Erythroblast (primary cell): Measurements from ENCODE around the gene BTG2.
"Not testable (repeated sequence)": the region's sequence is repeated elsewhere in the genome, so short reads cannot be mapped to it uniquely, and the experiment has no call there.

Source experiments
- DNase-seq, 2 experiments: peaks; one replicate each; lab custom pipeline; 2025; lab: John Stamatoyannopoulos, UW
- GATA1 ChIP-seq: IDR thresholded peaks from 2 replicates; pipeline ENCODE4 v1.6.1; 2011; ENCODE audit warnings: low read depth, mild to moderate bottlenecking, control low read depth, low read length, moderate library complexity
- POLR2A ChIP-seq: IDR thresholded peaks from 2 replicates; pipeline ENCODE4 v1.6.1; 2011; ENCODE audit warnings: mild to moderate bottlenecking, low read length

BTG2 gene

DNA sequence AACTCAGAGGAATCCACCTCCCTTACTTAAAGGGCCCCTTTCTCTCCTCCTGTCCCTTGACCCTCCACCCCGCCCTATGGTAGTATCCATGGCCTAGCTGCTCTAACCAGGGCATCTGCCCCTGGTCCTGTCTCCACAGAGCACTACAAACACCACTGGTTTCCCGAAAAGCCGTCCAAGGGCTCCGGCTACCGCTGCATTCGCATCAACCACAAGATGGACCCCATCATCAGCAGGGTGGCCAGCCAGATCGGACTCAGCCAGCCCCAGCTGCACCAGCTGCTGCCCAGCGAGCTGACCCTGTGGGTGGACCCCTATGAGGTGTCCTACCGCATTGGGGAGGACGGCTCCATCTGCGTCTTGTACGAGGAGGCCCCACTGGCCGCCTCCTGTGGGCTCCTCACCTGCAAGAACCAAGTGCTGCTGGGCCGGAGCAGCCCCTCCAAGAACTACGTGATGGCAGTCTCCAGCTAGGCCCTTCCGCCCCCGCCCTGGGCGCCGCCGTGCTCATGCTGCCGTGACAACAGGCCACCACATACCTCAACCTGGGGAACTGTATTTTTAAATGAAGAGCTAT is 1.7 kb downstream of the BTG2 start:
- DNase-seq = peak in 1 of 2 experiments; percentile 60
- no peak for TF ChIP-seq POLR2A
- no peak for TF ChIP-seq GATA1

DNA sequence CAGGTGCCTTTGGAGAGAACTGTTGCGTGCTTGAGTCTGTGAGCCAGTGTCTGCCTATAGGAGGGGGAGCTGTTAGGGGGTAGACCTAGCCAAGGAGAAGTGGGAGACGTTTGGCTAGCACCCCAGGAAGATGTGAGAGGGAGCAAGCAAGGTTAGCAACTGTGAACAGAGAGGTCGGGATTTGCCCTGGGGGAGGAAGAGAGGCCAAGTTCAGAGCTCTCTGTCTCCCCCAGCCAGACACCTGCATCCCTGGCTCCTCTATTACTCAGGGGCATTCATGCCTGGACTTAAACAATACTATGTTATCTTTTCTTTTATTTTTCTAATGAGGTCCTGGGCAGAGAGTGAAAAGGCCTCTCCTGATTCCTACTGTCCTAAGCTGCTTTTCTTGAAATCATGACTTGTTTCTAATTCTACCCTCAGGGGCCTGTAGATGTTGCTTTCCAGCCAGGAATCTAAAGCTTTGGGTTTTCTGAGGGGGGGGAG is 2.4 kb downstream of the BTG2 start:
- DNase-seq = no peak
- TF ChIP-seq POLR2A (no peak), GATA1 (no peak)

DNA sequence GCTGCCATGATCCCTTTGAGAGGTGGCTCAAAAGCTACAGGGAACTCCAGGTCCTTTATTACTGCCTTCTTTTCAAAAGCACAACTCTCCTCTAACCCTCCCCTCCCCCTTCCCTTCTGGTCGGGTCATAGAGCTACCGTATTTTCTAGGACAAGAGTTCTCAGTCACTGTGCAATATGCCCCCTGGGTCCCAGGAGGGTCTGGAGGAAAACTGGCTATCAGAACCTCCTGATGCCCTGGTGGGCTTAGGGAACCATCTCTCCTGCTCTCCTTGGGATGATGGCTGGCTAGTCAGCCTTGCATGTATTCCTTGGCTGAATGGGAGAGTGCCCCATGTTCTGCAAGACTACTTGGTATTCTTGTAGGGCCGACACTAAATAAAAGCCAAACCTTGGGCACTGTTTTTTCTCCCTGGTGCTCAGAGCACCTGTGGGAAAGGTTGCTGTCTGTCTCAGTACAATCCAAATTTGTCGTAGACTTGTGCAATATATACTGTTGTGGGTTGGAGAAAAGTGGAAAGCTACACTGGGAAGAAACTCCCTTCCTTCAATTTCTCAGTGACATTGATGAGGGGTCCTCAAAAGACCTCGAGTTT is 3.1 kb downstream of the BTG2 start:
- peak; percentile 38 for TF ChIP-seq POLR2A
- TF ChIP-seq GATA1 = no peak
- no peak for DNase-seq

DNA sequence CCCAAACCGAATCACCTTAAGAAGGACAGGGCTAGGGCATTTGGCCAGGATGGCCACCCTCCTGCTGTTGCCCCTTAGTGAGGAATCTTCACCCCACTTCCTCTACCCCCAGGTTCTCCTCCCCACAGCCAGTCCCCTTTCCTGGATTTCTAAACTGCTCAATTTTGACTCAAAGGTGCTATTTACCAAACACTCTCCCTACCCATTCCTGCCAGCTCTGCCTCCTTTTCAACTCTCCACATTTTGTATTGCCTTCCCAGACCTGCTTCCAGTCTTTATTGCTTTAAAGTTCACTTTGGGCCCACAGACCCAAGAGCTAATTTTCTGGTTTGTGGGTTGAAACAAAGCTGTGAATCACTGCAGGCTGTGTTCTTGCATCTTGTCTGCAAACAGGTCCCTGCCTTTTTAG is 3.6 kb downstream of the BTG2 start:
- TF ChIP-seq POLR2A (peak; percentile 18), GATA1 (no peak)
- no peak for DNase-seq

DNA sequence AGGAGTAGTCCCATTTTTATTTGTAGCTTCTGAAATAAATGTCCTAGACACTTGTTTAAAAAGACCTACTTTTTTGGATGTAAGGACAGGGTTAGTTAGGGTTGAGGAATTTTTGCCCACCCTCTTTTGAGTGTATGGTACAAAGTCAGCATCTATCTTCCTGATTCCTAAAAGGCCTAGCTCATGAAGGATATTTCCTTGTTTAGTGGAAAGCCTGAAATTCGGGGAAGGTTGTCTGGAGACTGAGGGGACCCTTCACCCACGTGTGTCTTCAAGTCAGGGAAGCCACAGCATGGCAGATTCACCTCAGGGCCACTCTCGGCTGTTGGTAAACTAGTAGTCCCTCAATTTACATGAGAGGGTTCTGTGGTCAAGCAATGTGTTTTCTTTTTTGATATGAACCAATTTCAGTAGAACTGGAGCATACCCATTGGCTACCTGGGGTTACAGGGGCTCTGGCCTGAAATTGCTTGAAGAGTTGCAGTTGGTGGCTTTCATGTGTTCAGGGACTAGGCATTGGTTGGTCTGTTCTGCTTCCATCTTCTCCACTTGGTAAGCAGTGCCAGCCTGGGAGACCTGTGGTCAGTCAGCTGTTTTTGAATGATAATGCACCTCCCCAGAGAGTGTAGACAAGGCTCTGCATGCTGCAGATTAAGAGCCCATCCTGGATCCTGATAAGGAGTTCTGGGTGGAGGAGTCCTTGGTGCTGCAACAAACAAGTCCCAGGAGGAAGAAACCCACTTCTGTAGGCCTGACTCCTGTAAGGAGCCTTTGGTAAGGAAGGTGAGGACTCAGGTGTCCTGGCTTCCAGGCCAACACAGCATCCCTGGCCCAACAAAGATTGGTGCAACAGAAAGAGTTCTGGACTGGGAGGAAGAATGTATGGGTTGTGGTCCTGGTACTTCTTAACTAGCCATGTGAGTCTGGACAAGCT is 6.3 kb downstream of the BTG2 start:
- TF ChIP-seq POLR2A (peak; percentile 16), GATA1 (peak; percentile 94)
- DNase-seq = peak; percentile 92 to 98

DNA sequence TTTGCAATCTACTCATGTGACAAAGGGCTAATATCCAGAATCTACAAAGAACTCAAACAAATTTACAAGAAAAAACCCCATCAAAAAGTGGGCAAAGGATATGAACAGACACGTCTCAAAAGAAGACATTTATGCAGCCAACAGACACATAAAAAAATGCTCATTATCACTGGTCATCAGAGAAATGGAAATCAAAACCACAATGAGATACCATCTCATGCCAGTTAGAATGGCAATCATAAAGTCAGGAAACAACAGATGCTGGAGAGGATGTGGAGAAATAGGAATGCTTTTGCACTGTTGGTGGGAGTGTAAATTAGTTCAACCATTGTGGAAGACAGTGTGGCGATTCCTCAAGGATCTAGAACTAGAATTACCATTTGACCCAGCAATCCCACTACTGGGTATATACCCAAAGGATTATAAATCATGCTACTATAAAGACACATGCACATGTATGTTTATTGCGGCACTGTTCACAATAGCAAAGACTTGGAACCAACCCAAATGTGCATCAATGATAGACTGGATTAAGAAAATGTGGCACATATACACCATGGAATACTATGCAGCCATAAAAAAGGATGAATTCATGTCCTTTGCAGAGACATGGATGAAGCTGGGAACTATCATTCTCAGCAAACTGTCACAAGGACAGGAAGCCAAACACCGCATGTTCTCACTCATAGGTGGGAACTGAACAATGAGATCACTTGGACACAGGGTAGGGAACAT is 8.9 kb downstream of the BTG2 start:
- not testable (repeated sequence) for DNase-seq

DNA sequence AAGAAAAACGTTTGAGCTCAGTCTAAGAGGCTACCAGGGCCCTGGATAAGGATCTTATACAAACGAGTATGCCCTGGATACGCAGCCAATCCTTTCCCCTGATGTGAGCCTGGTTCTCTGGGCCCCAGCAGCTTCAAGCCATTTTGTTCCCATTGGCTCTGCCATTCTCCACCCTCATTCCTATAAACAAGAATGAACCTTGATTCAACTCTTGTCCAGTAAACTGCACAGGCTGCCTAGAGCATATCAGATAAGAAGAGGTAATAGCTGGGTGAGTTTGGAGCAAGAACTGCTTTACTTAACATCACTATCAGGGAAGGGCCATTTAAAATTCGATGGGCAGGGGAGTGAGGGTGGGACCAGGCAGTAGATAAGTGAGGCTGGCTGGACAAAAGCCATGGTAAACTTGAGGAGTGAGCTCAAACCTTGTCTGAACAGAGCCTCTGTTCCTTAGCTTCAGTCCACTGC is 11.3 kb downstream of the BTG2 start:
- DNase-seq = peak; percentile 69 to 75
- no peak for TF ChIP-seq GATA1
- TF ChIP-seq POLR2A = peak; percentile 25

DNA sequence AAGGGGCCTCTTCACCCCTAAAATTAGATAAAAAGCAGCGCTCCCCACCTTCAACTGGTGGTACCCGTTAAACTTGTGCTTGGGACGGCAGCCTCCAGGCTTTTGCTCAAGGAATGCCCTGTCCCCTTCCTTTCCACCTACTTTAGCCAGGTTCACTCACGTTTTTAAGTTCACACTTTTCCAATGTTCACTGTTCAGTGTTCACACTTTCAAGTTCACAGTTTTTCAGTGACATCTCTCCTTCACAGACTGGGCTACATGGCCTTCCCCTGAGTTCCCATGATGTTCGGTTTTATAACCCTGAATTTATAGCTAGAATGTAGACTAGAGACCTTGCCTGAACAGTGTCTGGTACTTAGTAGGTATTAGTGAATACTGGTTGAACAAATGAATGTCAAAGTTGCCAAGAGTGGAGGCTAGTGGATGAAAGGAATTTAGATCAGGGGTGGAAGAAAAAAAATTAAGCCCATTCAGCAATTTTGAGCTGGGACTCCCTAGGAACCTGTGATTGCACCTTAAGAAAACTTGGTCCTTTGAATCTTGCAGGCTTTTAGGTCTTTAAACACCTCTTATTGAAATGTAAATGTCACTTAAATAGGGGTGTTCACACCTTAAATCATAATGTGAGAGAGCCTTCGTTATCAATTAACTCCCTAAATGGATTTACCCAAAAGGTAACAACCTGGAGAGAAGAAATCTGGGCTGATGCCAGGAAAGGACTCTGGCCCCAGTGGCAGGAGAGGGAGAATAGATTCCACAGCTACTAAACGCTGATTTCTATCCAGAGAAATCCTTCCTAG is 12.3 kb downstream of the BTG2 start:
- TF ChIP-seq GATA1 (no peak), POLR2A (no peak)
- DNase-seq = no peak

DNA sequence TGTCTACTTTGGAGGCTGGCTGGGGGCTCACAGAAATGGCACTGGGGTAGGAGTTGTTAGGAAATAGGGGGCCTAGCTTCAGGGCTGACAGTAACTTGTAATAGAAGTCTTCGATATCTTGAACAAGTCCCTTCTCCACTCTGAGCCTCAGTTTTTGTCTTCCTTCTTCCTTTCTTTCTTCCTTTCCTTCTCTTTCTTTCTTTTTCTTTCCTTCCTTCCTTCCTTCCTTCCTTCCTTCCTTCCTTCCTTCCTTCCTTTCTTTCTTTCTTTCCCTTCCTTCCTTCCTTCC is 12.9 kb downstream of the BTG2 start:
- TF ChIP-seq GATA1 (no peak), POLR2A (no peak)
- no peak for DNase-seq

DNA sequence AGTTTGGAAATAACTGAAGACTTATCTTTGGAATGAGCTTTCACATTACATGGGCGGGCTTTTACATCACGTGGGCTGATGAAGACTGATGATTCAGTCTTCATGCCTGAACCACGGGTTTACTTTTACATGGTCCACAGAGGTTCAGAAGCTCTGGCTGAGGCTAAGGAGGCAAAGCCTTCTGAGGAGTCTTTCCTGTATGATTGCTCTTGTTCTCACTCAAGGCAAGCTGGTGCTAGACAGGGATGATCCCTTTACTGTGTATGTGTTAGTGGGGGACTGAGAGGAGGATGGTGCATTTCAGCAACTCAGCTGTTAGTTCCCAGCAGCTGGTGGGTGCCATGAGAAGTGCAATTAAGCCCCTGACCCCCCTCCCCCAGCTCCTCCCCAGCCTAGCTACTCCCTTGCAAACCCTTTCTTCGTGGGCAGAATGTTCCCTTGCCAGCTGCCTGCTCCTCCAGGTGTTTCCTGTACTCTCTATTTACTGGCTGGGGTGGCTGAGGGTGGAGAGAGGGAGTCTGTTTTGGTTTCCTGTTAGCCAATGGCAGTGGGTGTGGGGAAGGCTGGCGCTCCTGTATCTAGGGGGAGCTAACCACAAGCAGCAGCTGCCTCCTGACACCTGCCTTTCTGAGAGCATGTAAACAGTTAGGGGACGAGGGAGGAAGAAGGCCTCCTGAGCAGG is 15.4 kb downstream of the BTG2 start:
- TF ChIP-seq POLR2A (peak; percentile 40), GATA1 (no peak)
- peak; percentile 65 to 74 for DNase-seq

DNA sequence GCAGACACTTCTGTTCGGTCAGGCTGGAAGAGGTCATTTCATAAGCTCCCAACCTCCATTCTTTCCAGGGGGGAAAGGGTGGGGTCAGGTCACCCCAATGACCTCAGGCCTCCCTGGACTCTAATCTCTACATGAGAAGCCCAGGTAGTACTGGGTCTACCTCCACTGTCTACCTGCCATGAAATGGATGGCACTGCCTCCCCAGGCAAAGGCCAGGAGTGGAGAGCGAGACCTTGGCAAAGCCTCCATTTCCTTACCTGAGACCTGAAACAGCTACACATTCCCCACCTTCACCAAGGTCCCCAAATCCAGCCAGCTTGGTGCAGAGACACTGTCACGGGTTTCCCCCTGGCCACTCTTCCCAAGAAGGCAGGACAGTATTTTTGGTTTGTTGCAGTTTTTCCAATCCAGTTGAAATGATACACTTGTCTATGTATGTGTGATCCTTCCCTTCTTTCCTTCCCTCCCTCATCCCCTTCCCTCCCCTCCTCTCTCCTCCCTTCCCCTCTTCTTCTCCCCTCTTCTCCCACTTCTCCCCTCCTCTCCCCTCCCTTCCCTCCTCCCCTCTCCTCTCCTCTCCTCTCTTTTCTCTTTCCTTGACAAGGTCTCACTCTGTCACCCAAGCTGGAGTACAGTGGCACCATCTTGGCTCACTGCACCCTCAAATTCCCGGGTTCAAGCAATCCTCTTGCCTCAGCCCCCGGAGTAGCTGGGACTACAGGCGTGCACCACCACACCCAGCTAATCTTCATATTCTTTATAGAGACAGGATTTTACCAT is 16.1 kb downstream of the BTG2 start:
- no peak for DNase-seq
- TF ChIP-seq POLR2A (no peak), GATA1 (no peak)
